ACHN (cell line): ENCODE measurements around the gene PTGFRN.

Experiments
- DNase-seq: peaks from one replicate; pipeline ENCODE4 v3.0.0-alpha.2; 2015
- in situ Hi-C: cut with HindIII; loops from 2 replicates; pipeline ENCODE4 v1.10.0; 2017; ENCODE audit warnings: low sequenced_read_pairs, low pct_ligation_motif_present, low pct_unique_long_range_greater_than_20kb

PTGFRN gene

DNA sequence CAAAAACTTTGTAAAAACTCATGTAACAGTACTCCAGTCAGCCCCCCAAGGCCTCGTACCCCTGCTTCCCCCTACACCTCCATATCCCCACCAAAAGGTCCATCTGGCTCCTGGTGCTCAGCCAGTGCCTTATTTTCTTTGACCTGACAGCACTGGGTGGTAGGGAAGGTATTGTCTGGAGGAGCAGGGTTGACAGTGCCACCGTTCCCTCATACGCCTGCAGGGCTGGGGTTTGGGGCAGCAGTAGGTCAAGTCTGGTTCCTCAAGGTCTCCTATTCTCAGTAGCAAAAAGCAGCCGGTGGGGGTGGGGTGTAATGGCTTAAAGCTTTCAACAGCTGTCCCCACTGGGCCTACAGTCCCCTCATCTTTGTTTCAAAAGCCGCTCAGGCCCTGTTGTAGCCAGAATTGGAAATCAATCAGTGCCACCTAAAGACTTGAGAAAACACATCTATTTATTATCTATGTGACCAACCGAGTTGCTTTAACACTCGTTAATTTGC, 125.1 kb downstream of the PTGFRN start:
- in situ Hi-C loops, result no loop called here
- DNase-seq, result no peak

- no peak for DNase-seq
- in situ Hi-C loops, result no loop called here
Observed at GRCh38 chr1:117036018-117036461, 126.3 kb downstream of the PTGFRN start.

- DNase-seq, result no peak
- in situ Hi-C loops, result no loop called here
Observed at GRCh38 chr1:117037802-117038201, 128.1 kb downstream of the PTGFRN start.

- in situ Hi-C loops, result no loop called here
- DNase-seq, result no peak
Observed at GRCh38 chr1:117038236-117038635, 128.5 kb downstream of the PTGFRN start.
